ENCODE measurements around the gene VARS1. TPM values are rescaled to one million over a fixed set of nuclear protein-coding genes. Genes with fewer than 3 reads are reported as not detected.

VARS1 gene
- total RNA-seq, 1 experiment from 2014 or later = 89.8 TPM

DNA sequence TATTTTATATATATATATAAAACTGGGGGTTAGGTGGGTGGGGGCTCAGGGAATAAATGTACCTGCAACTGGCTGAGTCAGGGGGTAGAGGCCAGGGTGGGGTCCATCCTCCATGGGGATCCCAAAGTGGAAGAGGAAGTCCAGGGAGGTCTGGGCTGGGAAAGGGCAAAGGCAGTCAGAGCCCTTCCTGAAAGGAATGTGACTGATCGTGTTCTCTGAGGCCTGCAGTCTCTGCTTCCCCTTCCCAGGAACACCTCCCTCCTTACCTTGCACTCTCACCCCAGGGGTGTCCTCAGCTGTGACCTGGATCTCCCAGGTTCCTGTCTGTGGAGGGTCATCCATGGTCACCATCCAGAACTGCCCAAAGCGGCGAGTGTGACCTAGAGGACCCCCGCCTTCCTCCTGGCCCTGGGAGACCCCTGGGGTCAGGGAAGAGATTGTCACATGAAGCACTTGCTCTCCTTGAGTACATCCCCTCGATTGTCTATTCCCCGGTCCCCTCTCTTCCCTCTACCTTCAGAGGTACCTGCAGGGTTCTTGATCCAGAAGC lies 28.4 kb downstream of the VARS1 start:
- intact Hi-C loops (cut with micrococcal nuclease) = loop anchor here (10.0 kb wide), 1 partner anchor 52 kb away; the partner anchor contains the start of gene LY6G6D
- Histone ChIP-seq H4K20me1 (ENCODE audit: low read length) (no peaks in the 10 kb centered on the region), H3F3A (ENCODE audit: low read length, unreplicated experiment) (no peaks in the 10 kb centered on the region), H3K9ac (ENCODE audit: low read length) (no peak overlapping the region), H3K4me3 (ENCODE audit: low read length) (no peak overlapping the region), H3K79me2 (ENCODE audit: low read length) (no peaks in the 10 kb centered on the region), H3K9me3 (ENCODE audit: low read length) (no peaks in the 10 kb centered on the region), H3K4me1 (ENCODE audit: insufficient read depth, low read length) (0 out of 2 replicates have a peak, but pooled peaks cover 5% of the 10 kb centered on the region), H3K36me3 (ENCODE audit: low read depth, low read length) (peaks cover 2% of the 10 kb centered on the region; the same call in 1 of the 2 replicates), H3K27me3 (ENCODE audit: low read length) (no peaks in the 10 kb centered on the region), H2AFZ (ENCODE audit: low read length) (no peak overlapping the region), H3K27ac (ENCODE audit: low read length) (no peak overlapping the region), H3K9me2 (replicated peaks; ENCODE audit: low read length) (no peaks in the 10 kb centered on the region), H3K4me2 (ENCODE audit: low read length) (no peak overlapping the region)
- TF ChIP-seq EZH2phosphoT487 (IDR thresholded peaks at IDR 0.05; ENCODE audit: borderline replicate concordance, low read length) = no peak
- no peak for TF ChIP-seq EZH2 (IDR thresholded peaks at IDR 0.05; ENCODE audit: low read length, unreplicated experiment)
- TF ChIP-seq, protein P1, sequence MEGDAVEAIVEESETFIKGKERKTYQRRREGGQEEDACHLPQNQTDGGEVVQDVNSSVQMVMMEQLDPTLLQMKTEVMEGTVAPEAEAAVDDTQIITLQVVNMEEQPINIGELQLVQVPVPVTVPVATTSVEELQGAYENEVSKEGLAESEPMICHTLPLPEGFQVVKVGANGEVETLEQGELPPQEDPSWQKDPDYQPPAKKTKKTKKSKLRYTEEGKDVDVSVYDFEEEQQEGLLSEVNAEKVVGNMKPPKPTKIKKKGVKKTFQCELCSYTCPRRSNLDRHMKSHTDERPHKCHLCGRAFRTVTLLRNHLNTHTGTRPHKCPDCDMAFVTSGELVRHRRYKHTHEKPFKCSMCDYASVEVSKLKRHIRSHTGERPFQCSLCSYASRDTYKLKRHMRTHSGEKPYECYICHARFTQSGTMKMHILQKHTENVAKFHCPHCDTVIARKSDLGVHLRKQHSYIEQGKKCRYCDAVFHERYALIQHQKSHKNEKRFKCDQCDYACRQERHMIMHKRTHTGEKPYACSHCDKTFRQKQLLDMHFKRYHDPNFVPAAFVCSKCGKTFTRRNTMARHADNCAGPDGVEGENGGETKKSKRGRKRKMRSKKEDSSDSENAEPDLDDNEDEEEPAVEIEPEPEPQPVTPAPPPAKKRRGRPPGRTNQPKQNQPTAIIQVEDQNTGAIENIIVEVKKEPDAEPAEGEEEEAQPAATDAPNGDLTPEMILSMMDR (conservative IDR thresholded peaks at IDR 0.05; ENCODE audit: low read depth, low read length) = no peak
- ChIA-PET CTCF (no interaction called here), POLR2A (ENCODE audit: unreplicated experiment) (no interaction called here)
- no TSS peak for BruUV-seq (replicated peaks)
- DNase-seq (no peak), ATAC-seq (no peak)

DNA sequence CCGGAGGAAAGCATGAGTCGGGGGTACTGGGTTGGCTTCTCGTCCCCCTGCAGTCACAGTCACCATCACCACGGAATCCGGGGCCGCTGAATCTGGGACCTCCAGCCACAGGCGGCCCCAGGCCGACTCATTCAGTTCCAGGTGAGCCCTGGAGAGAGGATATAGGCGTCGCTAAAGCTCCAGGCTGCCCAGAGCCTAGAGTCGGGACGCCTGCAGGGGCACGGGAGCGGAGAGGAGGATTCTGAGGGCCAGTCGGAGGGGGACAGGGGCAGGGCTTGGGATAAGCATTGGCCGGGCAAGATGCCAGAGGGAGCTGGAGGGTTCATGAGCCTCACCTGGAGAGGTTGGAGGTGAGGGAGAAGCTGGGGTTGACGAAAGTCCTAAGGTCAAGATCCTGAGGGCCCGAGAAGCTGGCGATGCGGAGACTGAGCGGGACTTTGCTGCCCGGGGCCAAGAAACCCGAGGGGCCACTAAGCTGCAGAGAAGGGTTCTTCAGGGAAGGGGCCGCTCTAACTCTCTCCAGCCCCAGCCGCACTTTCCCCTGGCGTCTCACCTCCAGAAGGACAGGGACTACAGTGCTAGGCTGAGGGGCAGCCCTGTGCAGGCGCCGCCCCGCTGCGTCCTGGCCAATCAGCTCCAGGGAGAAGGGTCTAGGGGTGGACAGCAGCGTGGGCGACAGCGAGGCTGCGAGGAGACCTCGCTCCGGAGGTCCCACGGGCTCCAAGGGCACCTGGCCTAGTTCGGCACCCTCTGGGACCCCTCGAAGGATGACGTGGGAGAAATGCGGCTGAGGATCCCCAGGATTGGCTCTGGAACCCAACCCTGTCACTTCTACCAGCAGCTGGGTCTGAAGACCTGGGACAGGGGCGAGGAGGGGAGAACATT lies 29.4 kb downstream of the VARS1 start:
- Histone ChIP-seq H3K4me1 (ENCODE audit: insufficient read depth, low read length) (0 out of 2 replicates have a peak, but pooled peaks cover 5% of the 10 kb centered on the region), H4K20me1 (ENCODE audit: low read length) (no peaks in the 10 kb centered on the region), H3K4me2 (ENCODE audit: low read length) (no peak overlapping the region), H3K27ac (ENCODE audit: low read length) (no peak overlapping the region), H3K9me2 (replicated peaks; ENCODE audit: low read length) (no peaks in the 10 kb centered on the region), H3K27me3 (ENCODE audit: low read length) (no peaks in the 10 kb centered on the region), H3K4me3 (ENCODE audit: low read length) (no peak overlapping the region), H2AFZ (ENCODE audit: low read length) (no peak overlapping the region), H3K36me3 (ENCODE audit: low read depth, low read length) (peaks cover 2% of the 10 kb centered on the region; the same call in 1 of the 2 replicates), H3K9ac (ENCODE audit: low read length) (no peak overlapping the region), H3F3A (ENCODE audit: low read length, unreplicated experiment) (no peaks in the 10 kb centered on the region), H3K9me3 (ENCODE audit: low read length) (no peaks in the 10 kb centered on the region), H3K79me2 (ENCODE audit: low read length) (no peaks in the 10 kb centered on the region)
- CTCF ChIA-PET = interaction anchor here (0.6 kb wide), 1 partner anchor 47 kb away, joined by 3 read pairs; no protein-coding TSS in a partner anchor
- POLR2A ChIA-PET (ENCODE audit: unreplicated experiment) = no interaction called here
- DNase-seq (no peak), ATAC-seq (no peak)
- TF ChIP-seq EZH2 (IDR thresholded peaks at IDR 0.05; ENCODE audit: low read length, unreplicated experiment) = no peak
- TF ChIP-seq EZH2phosphoT487 (IDR thresholded peaks at IDR 0.05; ENCODE audit: borderline replicate concordance, low read length) = no peak
- TF ChIP-seq, protein P1 (conservative IDR thresholded peaks at IDR 0.05; ENCODE audit: low read depth, low read length) = no peak
- intact Hi-C loops (cut with micrococcal nuclease) = loop anchor here (10.0 kb wide), 1 partner anchor 51 kb away; the partner anchor contains the start of gene LY6G6D
- BruUV-seq (replicated peaks) = no TSS peak

Data from PC-3 (cell line).